HCT116 (cell line): ENCODE results near the gene VPS25. TPM values are rescaled to one million over a fixed set of nuclear protein-coding genes. Genes with fewer than 3 reads are reported as not detected.

Source experiments
- ATAC-seq: fragments of 200-7000 bp; cut with Tn5 transposase; 2 replicates; pipeline ENCODE4 v1.9.1; 2020; ENCODE audit warnings: mild to moderate bottlenecking, moderate library complexity
- BruUV-seq: library from RNA; stranded (reverse); fragments of 400-500 nt; replicated peaks from 2 replicates; lab custom pipeline; 2021; lab: Mats Ljungman, UMichigan
- CTCF ChIA-PET: fragments of 300-600 bp; sonication (Branson Sonifier 250); formaldehyde crosslinking; loops from one replicate; lab custom pipeline; 2021; ENCODE audit warnings: antibody characterized with exemption; lab: Charles Lee
- POLR2A ChIA-PET: fragments of 300-600, 350-600 bp; sonication (Branson Sonifier 250); formaldehyde crosslinking; loops from one replicate; lab custom pipeline; 2021; ENCODE audit warnings: antibody characterized with exemption; lab: Charles Lee
- RAD21 ChIA-PET, 2 experiments: fragments of 300-600 bp; sonication (Branson Sonifier 250); formaldehyde crosslinking; loops; one replicate each; lab custom pipeline; 2023; ENCODE audit warnings: low total read pairs in 2 of 2; ENCODE audit not compliant: uncharacterized antibody in 2 of 2, unreplicated experiment in 2 of 2, low non-redundant PET in 1 of 2; lab: Charles Lee
- DNase-seq: peaks from one replicate; pipeline ENCODE4 v3.0.0-alpha.2; 2010; ENCODE audit warnings: low read depth, low spot score
- H2AFZ ChIP-seq: fragments of 200-600 bp; shearing (Covaris generic), sonication (generic); 2 replicates; pipeline ENCODE4 v1.6.1; 2017; ENCODE audit warnings: low read depth, mixed run types, mixed read lengths, antibody characterized with exemption, low read length; ENCODE audit not compliant: poor library complexity, severe bottlenecking
- H3K27ac ChIP-seq: 2 replicates; pipeline ENCODE4 v1.5.1; 2012; ENCODE audit warnings: low read depth, low read length
- H3K27me3 ChIP-seq: fragments of 200-600 bp; sonication (generic); 2 replicates; pipeline ENCODE4 v1.6.1; 2016; ENCODE audit warnings: mixed run types, low read length, mixed read lengths; ENCODE audit not compliant: insufficient read depth
- H3K36me3 ChIP-seq, 2 experiments: fragments of 200-500 bp in 1 of 2; fragments of 200-600 bp in 1 of 2; sonication (Bioruptor generic) in 1 of 2; sonication (generic) in 1 of 2; 2 replicates each; pipeline versions ENCODE4 v1.5.1 to v1.6.1; 2014 to 2016; ENCODE audit warnings: low read length in 2 of 2, inconsistent platforms in 1 of 2, mixed read lengths in 1 of 2, mixed run types in 1 of 2; ENCODE audit not compliant: insufficient read depth in 2 of 2, control insufficient read depth in 1 of 2
- H3K4me1 ChIP-seq, 2 experiments: fragments of 200-600 bp in 1 of 2; sonication (generic) in 1 of 2; 2 replicates each; pipeline versions ENCODE4 v1.5.1 to v1.6.1; 2012 to 2017; ENCODE audit warnings: low read length in 2 of 2, inconsistent platforms in 1 of 2, mild to moderate bottlenecking in 1 of 2, mixed read lengths in 1 of 2, mixed run types in 1 of 2, moderate library complexity in 1 of 2; ENCODE audit not compliant: insufficient read depth in 2 of 2, control insufficient read depth in 1 of 2
- H3K4me2 ChIP-seq: fragments of 200-600 bp; sonication (generic); 2 replicates; pipeline ENCODE4 v1.6.1; 2017; ENCODE audit warnings: mixed run types, low read length, mixed read lengths
- H3K4me3 ChIP-seq, 2 experiments: fragments of 200-600 bp in 1 of 2; sonication (generic) in 1 of 2; replicated peaks in 1 of 2; 2 replicates each; pipeline ENCODE4 v1.5.1; 2011 to 2016; ENCODE audit warnings: low read length in 2 of 2, control low read depth in 1 of 2, low read depth in 1 of 2, mild to moderate bottlenecking in 1 of 2, mixed read lengths in 1 of 2, mixed run types in 1 of 2
- H3K79me2 ChIP-seq: fragments of 200-600 bp; sonication (generic); 2 replicates; pipeline ENCODE4 v1.6.1; 2017; ENCODE audit warnings: mild to moderate bottlenecking, mixed run types, low read length, moderate library complexity, mixed read lengths; ENCODE audit not compliant: insufficient read depth
- H3K9ac ChIP-seq: fragments of 200-600 bp; sonication (generic); 2 replicates; pipeline ENCODE4 v1.6.1; 2016; ENCODE audit warnings: low read length, mixed read lengths
- H3K9me2 ChIP-seq: fragments of 200-600 bp; sonication (generic), shearing (Covaris generic); 2 replicates; pipeline ENCODE4 v1.6.1; 2017; ENCODE audit warnings: mixed run types, mild to moderate bottlenecking, moderate library complexity; ENCODE audit not compliant: insufficient read depth
- H3K9me3 ChIP-seq, 2 experiments: fragments of 200-500 bp in 1 of 2; fragments of 200-600 bp in 1 of 2; sonication (Bioruptor generic) in 1 of 2; sonication (generic) in 1 of 2; 2 replicates each; pipeline ENCODE4 v1.6.1; 2014 to 2017; ENCODE audit warnings: low read length in 2 of 2, mixed read lengths in 2 of 2, inconsistent platforms in 1 of 2, low read depth in 1 of 2, mild to moderate bottlenecking in 1 of 2, mixed run types in 1 of 2, moderate library complexity in 1 of 2; ENCODE audit not compliant: control insufficient read depth in 1 of 2, insufficient read depth in 1 of 2
- H4K20me1 ChIP-seq: fragments of 200-600 bp; sonication (generic), shearing (Covaris generic); 2 replicates; pipeline ENCODE4 v1.6.1; 2017; ENCODE audit warnings: mixed run types, mild to moderate bottlenecking, moderate library complexity; ENCODE audit not compliant: insufficient read depth
- CTCF ChIP-seq, 3 experiments: fragments of 200-600 bp in 1 of 3; sonication (generic) in 1 of 3; IDR thresholded peaks in 2 of 3; conservative IDR thresholded peaks in 1 of 3; 2 replicates each; pipeline ENCODE4 v1.5.1; 2012 to 2017; ENCODE audit warnings: low read depth in 2 of 3, low read length in 2 of 3, antibody characterized with exemption in 1 of 3, borderline replicate concordance in 1 of 3, control low read depth in 1 of 3, mild to moderate bottlenecking in 1 of 3, mixed read lengths in 1 of 3, mixed run types in 1 of 3, moderate library complexity in 1 of 3; ENCODE audit not compliant: insufficient read depth in 1 of 3
- EGR1 ChIP-seq: IDR thresholded peaks from 2 replicates; pipeline ENCODE4 v1.6.1; 2012; ENCODE audit warnings: low read depth
- ELF1 ChIP-seq: IDR thresholded peaks from 2 replicates; pipeline ENCODE4 v1.6.1; 2012; ENCODE audit warnings: low read depth, borderline replicate concordance
- FOSL1 ChIP-seq: IDR thresholded peaks from 2 replicates; pipeline ENCODE4 v1.6.1; 2012; ENCODE audit warnings: low read depth
- POLR2AphosphoS5 ChIP-seq: IDR thresholded peaks from 2 replicates; pipeline ENCODE4 v1.6.1; 2011; ENCODE audit warnings: mild to moderate bottlenecking, low read depth, low read length, moderate library complexity
- SP1 ChIP-seq: IDR thresholded peaks from 2 replicates; pipeline ENCODE4 v1.6.1; 2012; ENCODE audit warnings: low read depth
- YY1 ChIP-seq: IDR thresholded peaks from 2 replicates; pipeline ENCODE4 v1.6.1; 2011; ENCODE audit warnings: low read length, low read depth, moderate library complexity, mild to moderate bottlenecking; ENCODE audit not compliant: insufficient replicate concordance; ENCODE audit errors: extremely low read depth
- ZBTB33 ChIP-seq: IDR thresholded peaks from 2 replicates; pipeline ENCODE4 v1.6.1; 2011; ENCODE audit warnings: mild to moderate bottlenecking, low read length, moderate library complexity; ENCODE audit not compliant: insufficient replicate concordance; ENCODE audit errors: extremely low read depth
- ZFX ChIP-seq: fragments of 450-650 bp; IDR thresholded peaks from 2 replicates; pipeline ENCODE4 v1.6.1; 2017
- ZNF274 ChIP-seq: fragments of 200-500 bp; sonication (Bioruptor generic); IDR thresholded peaks from 2 replicates; pipeline ENCODE4 v1.6.1; 2014; ENCODE audit warnings: mild to moderate bottlenecking, low read depth, low read length, inconsistent platforms
- intact Hi-C: fragments of 100-400 bp; cut with micrococcal nuclease; formaldehyde crosslinking; loops from 2 replicates; pipeline ENCODE4 v1.10.0; 2022
- total RNA-seq: library from RNA; stranded (reverse); gene quantifications from one replicate; pipeline ENCODE4 v1.2.1, GENCODE V29; 2021; ENCODE audit not compliant: unreplicated experiment

Gene VPS25
- total RNA-seq, 1 experiment from 2014 or later, result 57.0 TPM

GRCh38 chr17:42787266-42787665 lies 14.0 kb downstream of the VPS25 start:
- intact Hi-C loops, result no loop called here
- ChIA-PET POLR2A (interaction anchor here (0.5 kb wide), 1 partner anchor 434 kb away, joined by 6 read pairs; no protein-coding TSS in a partner anchor), CTCF (interaction anchor here (1.2 kb wide), 1 partner anchor 24 kb away, joined by 3 read pairs; no protein-coding TSS in a partner anchor), RAD21 (no interaction called here)
- TF ChIP-seq YY1, result no peak
- no peak for TF ChIP-seq FOSL1
- no peak for TF ChIP-seq ZBTB33
- TF ChIP-seq ELF1, result no peak
- TF ChIP-seq SP1, result no peak
- TF ChIP-seq ZFX, result no peak
- no peak for TF ChIP-seq CTCF (IDR thresholded peaks at IDR 0.05 in 2 of 3, conservative IDR thresholded peaks at IDR 0.05 in 1 of 3; ENCODE audit: borderline replicate concordance in 1 of 3, insufficient read depth in 1 of 3, low read depth in 2 of 3, low read length in 2 of 3)
- no peak for TF ChIP-seq POLR2AphosphoS5
- no peak for TF ChIP-seq ZNF274
- no peak for TF ChIP-seq EGR1
- BruUV-seq, result no TSS peak
- no peak overlapping the region for H3K27ac ChIP-seq
- no peaks in the 10 kb centered on the region for H3K9me3 ChIP-seq
- H3K27me3 ChIP-seq, result no peaks in the 10 kb centered on the region
- H4K20me1 ChIP-seq, result no peaks in the 10 kb centered on the region
- no peaks in the 10 kb centered on the region for H3K9me2 ChIP-seq
- no peaks in the 10 kb centered on the region for H3K79me2 ChIP-seq
- H2AFZ ChIP-seq, result no peak overlapping the region
- no peak overlapping the region for H3K4me2 ChIP-seq
- H3K9ac ChIP-seq, result no peak overlapping the region
- DNase-seq, result no peak
- H3K4me1 ChIP-seq, result peaks cover 3 to 19% of the 10 kb centered on the region in 2 experiments; a peak in 3 of 4 replicates
- H3K36me3 ChIP-seq, result no peaks in the 10 kb centered on the region
- ATAC-seq, result no peak
- H3K4me3 ChIP-seq, result no peak overlapping the region
